GF-D8 (cell line): ENCODE data around the gene RPS6KL1.

Experiments
- DNase-seq: peaks from one replicate; lab custom pipeline; 2025; lab: John Stamatoyannopoulos, UW

Gene RPS6KL1

GRCh38 chr14:74922752-74923401 is at the start of gene RPS6KL1:
Gene RPS6KL1 (minus strand): TSS chr14:74923260. CDS start chr14:74921541, 1,719 bp downstream.
- DNase-seq: no peak

- DNase-seq: no peak
These were observed 45.8 kb upstream of the RPS6KL1 start for GRCh38 chr14:74968811-74969210.

- DNase-seq: no peak
These were observed 42.6 kb upstream of the RPS6KL1 start for GRCh38 chr14:74965486-74966153.

GRCh38 chr14:74964787-74965485 is 41.9 kb upstream of the RPS6KL1 start:
- no peak for DNase-seq

- no peak for DNase-seq
These were observed 40.7 kb upstream of the RPS6KL1 start for GRCh38 chr14:74963705-74964271.

GRCh38 chr14:74963178-74963704 is 40.2 kb upstream of the RPS6KL1 start:
- DNase-seq: no peak

GRCh38 chr14:74962493-74962892 is 39.4 kb upstream of the RPS6KL1 start:
- no peak for DNase-seq

GRCh38 chr14:74962046-74962445 is 39.0 kb upstream of the RPS6KL1 start:
- no peak for DNase-seq

- DNase-seq: no peak
These were observed 38.3 kb upstream of the RPS6KL1 start for GRCh38 chr14:74961238-74961911.

GRCh38 chr14:74960736-74961135 is 37.7 kb upstream of the RPS6KL1 start:
- DNase-seq: no peak

GRCh38 chr14:74959596-74960180 is 36.6 kb upstream of the RPS6KL1 start:
- no peak for DNase-seq

GRCh38 chr14:74956280-74957072 is 33.4 kb upstream of the RPS6KL1 start:
- no peak for DNase-seq

GRCh38 chr14:74956027-74956279 is 32.9 kb upstream of the RPS6KL1 start:
- DNase-seq: no peak

- no peak for DNase-seq
These were observed 32.4 kb upstream of the RPS6KL1 start, which contains the start of gene PGF for GRCh38 chr14:74955229-74956026. Gene PGF (minus strand): TSS chr14:74955597. CDS start chr14:74955242, 355 bp downstream.

GRCh38 chr14:74954947-74955228 is 31.8 kb upstream of the RPS6KL1 start:
- no peak for DNase-seq

- no peak for DNase-seq
These were observed 31.3 kb upstream of the RPS6KL1 start for GRCh38 chr14:74954232-74954946.

- DNase-seq: no peak
These were observed 30.6 kb upstream of the RPS6KL1 start for GRCh38 chr14:74953686-74954085.

GRCh38 chr14:74952697-74953484 is 29.8 kb upstream of the RPS6KL1 start:
- no peak for DNase-seq

GRCh38 chr14:74952180-74952665 is 29.2 kb upstream of the RPS6KL1 start:
- DNase-seq: no peak
